Mesenchymal stem cell (in vitro differentiated cells and primary cell): ENCODE results near the gene DIPK2A. TPM values are rescaled to one million over a fixed set of nuclear protein-coding genes. Genes with fewer than 3 reads are reported as not detected.
A peak's percentile ranks its signal among the peaks of the same experiment; 100 is the strongest.

Experiments
- DNase-seq: peaks from one replicate; pipeline ENCODE4 v3.0.0-alpha.2; 2013
- H2AFZ ChIP-seq: one replicate; pipeline ENCODE4 v1.6.1; 2013; ENCODE audit warnings: low read depth, mild to moderate bottlenecking, control low read depth, inconsistent platforms, low read length, moderate library complexity
- H2AK5ac ChIP-seq: 2 replicates; pipeline ENCODE4 v1.6.1; 2013; ENCODE audit warnings: low read length, moderate library complexity, mild to moderate bottlenecking, inconsistent platforms; ENCODE audit not compliant: severe bottlenecking
- H2BK120ac ChIP-seq: one replicate; pipeline ENCODE4 v1.6.1; 2013; ENCODE audit warnings: low read depth, mild to moderate bottlenecking, inconsistent platforms, low read length, moderate library complexity
- H2BK12ac ChIP-seq, 2 experiments: one replicate each; pipeline ENCODE4 v1.6.1; 2013; ENCODE audit warnings: inconsistent platforms in 2 of 2, low read length in 2 of 2, mild to moderate bottlenecking in 2 of 2, moderate library complexity in 2 of 2, control low read depth in 1 of 2
- H2BK15ac ChIP-seq: one replicate; pipeline ENCODE4 v1.6.1; 2013; ENCODE audit warnings: mild to moderate bottlenecking, low read depth, inconsistent platforms; ENCODE audit not compliant: poor library complexity, severe bottlenecking
- H2BK5ac ChIP-seq: 2 replicates; pipeline ENCODE4 v1.6.1; 2013; ENCODE audit warnings: low read depth, mild to moderate bottlenecking, low read length, control low read depth, inconsistent platforms; ENCODE audit not compliant: poor library complexity, severe bottlenecking
- H3K14ac ChIP-seq, 2 experiments: one replicate each; pipeline ENCODE4 v1.6.1; 2013; ENCODE audit warnings: inconsistent platforms in 2 of 2, low read length in 2 of 2, control low read depth in 1 of 2, mild to moderate bottlenecking in 1 of 2, moderate library complexity in 1 of 2
- H3K18ac ChIP-seq, 2 experiments: one replicate each; pipeline ENCODE4 v1.6.1; 2013; ENCODE audit warnings: inconsistent platforms in 2 of 2, low read length in 2 of 2, control low read depth in 1 of 2, low read depth in 1 of 2, mild to moderate bottlenecking in 1 of 2
- H3K23ac ChIP-seq, 2 experiments: one replicate each; pipeline ENCODE4 v1.6.1; 2013; ENCODE audit warnings: inconsistent platforms in 2 of 2, low read length in 2 of 2, mild to moderate bottlenecking in 2 of 2, moderate library complexity in 2 of 2, control low read depth in 1 of 2
- H3K27ac ChIP-seq: 2 replicates; pipeline ENCODE4 v1.5.1; 2013; ENCODE audit warnings: mild to moderate bottlenecking, moderate library complexity, low read length, control low read depth, inconsistent platforms; ENCODE audit not compliant: poor library complexity, severe bottlenecking
- H3K27me3 ChIP-seq, 2 experiments: 2 replicates each; pipeline versions ENCODE4 v1.6.1 to v1.7.0; 2013; ENCODE audit warnings: low read length in 2 of 2, mild to moderate bottlenecking in 2 of 2, moderate library complexity in 2 of 2, control low read depth in 1 of 2, inconsistent platforms in 1 of 2; ENCODE audit not compliant: control insufficient read depth in 1 of 2, insufficient read depth in 1 of 2
- H3K36me3 ChIP-seq, 2 experiments: 2 replicates each; pipeline versions ENCODE4 v1.6.1 to v1.7.0; 2013; ENCODE audit warnings: low read length in 2 of 2, control low read depth in 1 of 2, inconsistent platforms in 1 of 2, low read depth in 1 of 2, mild to moderate bottlenecking in 1 of 2; ENCODE audit not compliant: insufficient read depth in 2 of 2, control insufficient read depth in 1 of 2
- H3K4ac ChIP-seq, 2 experiments: one replicate each; pipeline ENCODE4 v1.6.1; 2013; ENCODE audit warnings: inconsistent platforms in 2 of 2, low read length in 2 of 2, mild to moderate bottlenecking in 2 of 2, moderate library complexity in 2 of 2, control low read depth in 1 of 2, low read depth in 1 of 2
- H3K4me1 ChIP-seq: 2 replicates; pipeline ENCODE4 v1.6.1; 2013; ENCODE audit warnings: low read depth, low read length, control low read depth; ENCODE audit not compliant: control insufficient read depth, insufficient read depth
- H3K4me2 ChIP-seq: 2 replicates; pipeline ENCODE4 v1.6.1; 2013; ENCODE audit warnings: low read length, mild to moderate bottlenecking, inconsistent platforms; ENCODE audit not compliant: poor library complexity, severe bottlenecking
- H3K4me3 ChIP-seq, 2 experiments: 2 replicates each; pipeline versions ENCODE4 v1.5.1 to v1.7.0; 2013; ENCODE audit warnings: low read length in 2 of 2, mild to moderate bottlenecking in 2 of 2, control low read depth in 1 of 2, low read depth in 1 of 2; ENCODE audit not compliant: insufficient read depth in 1 of 2
- H3K79me1 ChIP-seq: replicated peaks from 2 replicates; pipeline ENCODE4 v1.6.1; 2013; ENCODE audit warnings: mild to moderate bottlenecking, control low read depth, low read length, inconsistent platforms; ENCODE audit not compliant: poor library complexity, severe bottlenecking
- H3K9ac ChIP-seq: 2 replicates; pipeline ENCODE4 v1.7.0; 2013; ENCODE audit warnings: mild to moderate bottlenecking, low read length, moderate library complexity
- H3K9me3 ChIP-seq: 2 replicates; pipeline ENCODE4 v1.7.0; 2013; ENCODE audit warnings: mild to moderate bottlenecking, low read length; ENCODE audit not compliant: control insufficient read depth
- H4K8ac ChIP-seq: one replicate; pipeline ENCODE4 v1.6.1; 2013; ENCODE audit warnings: inconsistent platforms, mild to moderate bottlenecking, low read length, moderate library complexity
- H4K91ac ChIP-seq: one replicate; pipeline ENCODE4 v1.6.1; 2013; ENCODE audit warnings: mild to moderate bottlenecking, low read length, inconsistent platforms
- WGBS: methylation state at CpG from one replicate; pipeline ENCODE4 v1.1.7; 2013; ENCODE audit warnings: mixed read lengths; 5-methylcytosine and 5-hydroxymethylcytosine counted together
- polyA plus RNA-seq, 2 experiments: library from polyadenylated mRNA; stranded (reverse); fragments of 200-250 nt; gene quantifications; one replicate each; pipeline ENCODE4 v1.2.3, GENCODE V29; 2013

Gene DIPK2A, protein sequence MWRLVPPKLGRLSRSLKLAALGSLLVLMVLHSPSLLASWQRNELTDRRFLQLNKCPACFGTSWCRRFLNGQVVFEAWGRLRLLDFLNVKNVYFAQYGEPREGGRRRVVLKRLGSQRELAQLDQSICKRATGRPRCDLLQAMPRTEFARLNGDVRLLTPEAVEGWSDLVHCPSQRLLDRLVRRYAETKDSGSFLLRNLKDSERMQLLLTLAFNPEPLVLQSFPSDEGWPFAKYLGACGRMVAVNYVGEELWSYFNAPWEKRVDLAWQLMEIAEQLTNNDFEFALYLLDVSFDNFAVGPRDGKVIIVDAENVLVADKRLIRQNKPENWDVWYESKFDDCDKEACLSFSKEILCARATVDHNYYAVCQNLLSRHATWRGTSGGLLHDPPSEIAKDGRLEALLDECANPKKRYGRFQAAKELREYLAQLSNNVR
- 9.7 TPM for polyA plus RNA-seq (2013, experiment 1 of 2)
- polyA plus RNA-seq (2013, experiment 2 of 2): 10.4 TPM

DNA sequence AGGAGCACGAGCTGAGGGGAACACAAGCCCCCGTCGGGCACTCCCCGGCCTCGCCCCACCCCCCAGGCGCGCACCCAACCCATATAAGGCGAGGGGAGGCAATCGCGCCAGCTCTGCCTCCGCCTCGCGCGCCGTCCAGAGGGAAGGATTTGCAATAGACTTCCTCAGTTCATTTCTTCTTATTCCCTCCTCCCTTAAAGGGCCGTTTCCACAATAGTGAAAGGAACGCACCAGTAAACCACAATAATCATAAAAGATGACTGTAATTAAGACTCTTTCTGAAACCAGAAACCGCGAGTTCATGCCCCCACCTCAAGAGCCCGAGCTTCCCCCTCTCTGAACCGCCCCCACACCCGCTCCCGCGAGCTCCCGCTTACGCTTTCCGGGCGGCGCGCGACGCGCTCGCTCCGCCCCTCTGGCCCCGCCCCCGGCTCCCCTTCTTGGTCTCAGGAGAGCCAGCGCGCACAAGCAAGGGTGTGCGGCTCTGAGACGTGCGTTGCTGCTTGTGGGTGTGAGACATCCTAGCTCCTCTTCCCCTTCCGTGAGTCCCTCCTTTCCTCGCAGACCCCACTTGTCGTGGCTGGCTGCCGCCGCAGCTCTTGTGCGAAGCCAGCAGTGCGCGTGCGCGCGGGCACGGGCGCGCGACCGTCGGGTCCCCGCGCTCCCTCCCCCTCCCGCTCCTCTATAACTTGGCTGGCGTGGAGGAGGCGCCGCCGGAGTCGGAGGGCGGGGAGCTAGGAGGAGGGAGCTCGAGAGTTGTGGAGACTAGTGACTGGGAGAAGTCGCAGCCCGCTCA lies at the start of gene DIPK2A:
Gene DIPK2A (plus strand): TSS at position 465 of the 796 bp plus-strand sequence. CDS start 510 bp downstream, outside the sequence.
- DNase-seq: peak; percentile 96
- peak within 1 kb of the TSS; percentile 94 to 100 for H3K18ac ChIP-seq
- peaks cover 3% of the 10 kb centered on the region for H3K4me1 ChIP-seq
- H4K91ac ChIP-seq: peak within 1 kb of the TSS; percentile 79
- H4K8ac ChIP-seq: peak within 1 kb of the TSS; percentile 94
- peak within 1 kb of the TSS; percentile 95 for H3K9ac ChIP-seq
- H3K79me1 ChIP-seq: peaks cover 5% of the 10 kb centered on the region
- H3K36me3 ChIP-seq: no peaks in the 10 kb centered on the region
- H3K9me3 ChIP-seq: no peaks in the 10 kb centered on the region
- H2BK5ac ChIP-seq: peak within 1 kb of the TSS; percentile 77
- peak within 1 kb of the TSS; percentile 62 for H2BK15ac ChIP-seq
- H3K14ac ChIP-seq: peak within 1 kb of the TSS in 1 of 2 experiments; percentile 99
- no peak within 1 kb of the TSS for H2AK5ac ChIP-seq
- peak within 1 kb of the TSS; percentile 80 to 90 for H3K4ac ChIP-seq
- H3K4me2 ChIP-seq: peak within 1 kb of the TSS; percentile 88
- peak within 1 kb of the TSS; percentile 99 for H3K27ac ChIP-seq
- WGBS: under 1% methylated on average over 42 of the region's 71 CpGs
- H3K27me3 ChIP-seq: no peaks in the 10 kb centered on the region
- peak within 1 kb of the TSS; percentile 25 to 99 for H3K23ac ChIP-seq
- peak within 1 kb of the TSS; percentile 81 to 97 for H2BK12ac ChIP-seq
- H2AFZ ChIP-seq: peak within 1 kb of the TSS; percentile 84
- peak within 1 kb of the TSS; percentile 67 to 91 for H3K4me3 ChIP-seq
- H2BK120ac ChIP-seq: peak within 1 kb of the TSS; percentile 66

DNA sequence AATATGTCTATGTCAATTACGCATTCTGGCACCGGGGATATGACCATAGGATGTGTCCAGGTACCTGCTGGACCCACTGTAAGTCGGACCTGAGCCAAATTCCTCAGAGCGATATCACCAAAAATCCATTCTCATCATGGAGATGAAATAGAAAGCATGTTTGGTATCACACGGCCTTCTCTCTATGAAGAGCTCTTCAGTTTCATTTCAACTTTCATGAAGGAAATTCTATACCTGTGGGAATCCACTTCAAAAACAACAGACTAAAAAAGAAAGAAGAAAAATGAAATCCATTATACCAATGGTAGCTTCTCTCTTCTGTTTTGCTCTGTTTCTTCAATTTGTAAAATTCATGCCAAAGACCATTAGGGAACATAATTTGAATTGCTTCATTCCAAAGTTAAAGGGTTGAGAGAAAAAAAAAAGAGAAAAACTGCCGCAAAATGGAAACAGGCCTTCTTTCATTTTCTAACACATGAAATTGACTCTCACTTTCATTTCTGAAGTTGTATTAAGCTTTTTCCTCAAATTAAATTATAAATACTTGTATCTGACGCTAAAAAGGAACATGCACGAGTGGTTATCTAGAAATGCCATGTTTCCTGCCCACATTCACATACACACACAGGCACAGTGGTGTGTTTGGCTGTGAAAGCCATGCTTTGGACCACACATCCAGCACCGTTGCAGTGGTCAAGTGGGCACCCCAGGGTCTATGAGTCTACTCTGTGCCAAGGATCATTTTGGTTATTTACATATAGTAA lies 46.9 kb upstream of the DIPK2A start:
- Histone ChIP-seq H3K14ac (no peak overlapping the region), H3K23ac (no peak overlapping the region), H3K36me3 (no peaks in the 10 kb centered on the region), H2BK5ac (no peak overlapping the region), H3K9ac (no peak overlapping the region), H4K8ac (no peak overlapping the region), H3K27me3 (no peaks in the 10 kb centered on the region), H2BK15ac (no peak overlapping the region), H2AFZ (no peak overlapping the region), H2BK120ac (no peak overlapping the region), H2BK12ac (no peak overlapping the region), H3K4ac (no peak overlapping the region), H3K18ac (no peak overlapping the region), H3K27ac (no peak overlapping the region), H3K79me1 (no peaks in the 10 kb centered on the region), H3K9me3 (no peaks in the 10 kb centered on the region), H3K4me2 (no peak overlapping the region), H2AK5ac (no peak overlapping the region), H4K91ac (no peak overlapping the region), H3K4me3 (no peak overlapping the region), H3K4me1 (no peaks in the 10 kb centered on the region)
- 89% methylated on average over 6 of the region's 9 CpGs for WGBS
- DNase-seq: no peak

DNA sequence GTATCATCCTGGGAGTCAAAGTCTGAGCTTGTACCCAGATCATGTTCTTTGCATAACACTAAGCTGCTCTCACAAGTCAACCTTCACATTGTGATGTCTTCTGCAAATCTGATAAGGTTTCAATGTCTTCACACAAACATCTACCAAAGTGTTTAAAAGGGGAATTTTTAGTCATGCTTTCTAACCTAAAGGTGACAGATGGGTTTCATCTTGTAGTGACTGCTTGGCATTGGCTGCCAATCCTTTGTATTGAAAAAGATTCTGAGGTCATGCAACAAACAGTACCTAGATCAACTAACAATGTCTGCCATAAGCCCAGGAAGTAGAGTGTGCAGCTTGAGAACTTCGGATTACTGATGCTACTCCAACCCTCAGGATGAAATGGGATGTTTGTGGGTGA lies 43.6 kb upstream of the DIPK2A start:
- no peak overlapping the region for H3K4me3 ChIP-seq
- no peak overlapping the region for H3K14ac ChIP-seq
- no peak overlapping the region for H2BK12ac ChIP-seq
- no peak overlapping the region for H2BK5ac ChIP-seq
- WGBS: 100% methylated on average over 1 of the region's 1 CpG
- no peaks in the 10 kb centered on the region for H3K9me3 ChIP-seq
- H3K4me1 ChIP-seq: no peaks in the 10 kb centered on the region
- no peak for DNase-seq
- H3K18ac ChIP-seq: no peak overlapping the region
- no peak overlapping the region for H2BK120ac ChIP-seq
- H4K8ac ChIP-seq: no peak overlapping the region
- H3K9ac ChIP-seq: no peak overlapping the region
- no peak overlapping the region for H2AK5ac ChIP-seq
- H3K4ac ChIP-seq: no peak overlapping the region
- H3K79me1 ChIP-seq: no peaks in the 10 kb centered on the region
- H4K91ac ChIP-seq: no peak overlapping the region
- no peak overlapping the region for H2AFZ ChIP-seq
- no peak overlapping the region for H3K4me2 ChIP-seq
- H2BK15ac ChIP-seq: no peak overlapping the region
- no peaks in the 10 kb centered on the region for H3K36me3 ChIP-seq
- H3K27ac ChIP-seq: no peak overlapping the region
- no peak overlapping the region for H3K23ac ChIP-seq
- no peaks in the 10 kb centered on the region for H3K27me3 ChIP-seq
